Lower leg skin (tissue), 3 donors: ENCODE measurements around the gene SNX30.

Source experiments
- CTCF ChIP-seq, 3 donors: fragments of 450-650 bp; IDR thresholded peaks; one replicate each; pipeline ENCODE4 v1.5.1; 2016; ENCODE audit warnings: antibody characterized with exemption in 3 of 3, mild to moderate bottlenecking in 3 of 3, moderate library complexity in 2 of 3
- POLR2A ChIP-seq, 2 donors: fragments of 450-650 bp; IDR thresholded peaks; one replicate each; pipeline ENCODE4 v1.6.1; 2016 to 2017; ENCODE audit warnings: antibody characterized with exemption in 2 of 2, mild to moderate bottlenecking in 1 of 2, moderate library complexity in 1 of 2

GRCh38 chr9:112846528-112847488 is 96.2 kb downstream of the SNX30 start:
- no peak for TF ChIP-seq CTCF (IDR thresholded peaks at IDR 0.05)
- TF ChIP-seq POLR2A (IDR thresholded peaks at IDR 0.05), result no peak
